HepG2 (cell line): Measurements from ENCODE around the gene SERPINA9. TPM values are rescaled to one million over a fixed set of nuclear protein-coding genes. Genes with fewer than 3 reads are reported as not detected.

Experiments used
- ATRX ChIP-seq: sonication (generic); formaldehyde crosslinking; IDR thresholded peaks from 2 replicates; pipeline ENCODE4 v1.4.0; 2020; ENCODE audit warnings: missing genetic modification reagents, borderline replicate concordance
- BRD4 ChIP-seq: sonication (generic); formaldehyde crosslinking; IDR thresholded peaks from 2 replicates; pipeline ENCODE4 v1.4.0; 2020; ENCODE audit warnings: missing genetic modification reagents
- GATAD2A ChIP-seq: IDR thresholded peaks from 2 replicates; pipeline ENCODE4 v1.6.1; 2016
- JARID2 ChIP-seq: sonication (generic); formaldehyde crosslinking; IDR thresholded peaks from 2 replicates; pipeline ENCODE4 v1.8.1; 2023; ENCODE audit warnings: missing genetic modification reagents, inconsistent platforms; ENCODE audit not compliant: insufficient replicate concordance
- KDM4B ChIP-seq: sonication (generic); formaldehyde crosslinking; IDR thresholded peaks from 2 replicates; pipeline ENCODE4 v1.4.0; 2020; ENCODE audit warnings: missing genetic modification reagents
- NFKBIZ ChIP-seq: IDR thresholded peaks from 2 replicates; pipeline ENCODE4 v1.6.1; 2018; ENCODE audit warnings: missing genetic modification reagents, missing compliant biosample characterization
- NR3C1 ChIP-seq: sonication (generic); formaldehyde crosslinking; IDR thresholded peaks from 2 replicates; pipeline ENCODE4 v1.4.0; 2020; ENCODE audit warnings: missing genetic modification reagents
- ONECUT2 ChIP-seq: sonication (generic); formaldehyde crosslinking; IDR thresholded peaks from 2 replicates; pipeline ENCODE4 v1.4.0; 2020; ENCODE audit warnings: missing genetic modification reagents
- RCOR2 ChIP-seq: IDR thresholded peaks from 2 replicates; pipeline ENCODE4 v1.6.1; 2016; ENCODE audit warnings: missing biosample characterization, missing genetic modification reagents
- SAFB2 ChIP-seq: sonication (generic); formaldehyde crosslinking; IDR thresholded peaks from 2 replicates; pipeline ENCODE4 v1.5.1; 2020; ENCODE audit warnings: missing genetic modification reagents, low read depth, mild to moderate bottlenecking, borderline replicate concordance
- TBX2 ChIP-seq: sonication (generic); formaldehyde crosslinking; IDR thresholded peaks from 2 replicates; pipeline ENCODE4 v1.5.0; 2020; ENCODE audit warnings: missing genetic modification reagents, mild to moderate bottlenecking, borderline replicate concordance
- TCF7 ChIP-seq: sonication (generic); IDR thresholded peaks from 2 replicates; pipeline ENCODE4 v1.6.1; 2016; ENCODE audit warnings: antibody characterized with exemption, low read depth
- ZBTB21 ChIP-seq: sonication (generic); formaldehyde crosslinking; IDR thresholded peaks from 2 replicates; pipeline ENCODE4 v1.4.0; 2020; ENCODE audit warnings: missing genetic modification reagents
- ZFYVE20 ChIP-seq: sonication (generic); formaldehyde crosslinking; IDR thresholded peaks from 2 replicates; pipeline ENCODE4 v1.8.0; 2023; ENCODE audit warnings: low read depth, mild to moderate bottlenecking, moderate library complexity, missing genetic modification reagents, borderline replicate concordance
- ZNF672 ChIP-seq: sonication (generic); formaldehyde crosslinking; IDR thresholded peaks from 2 replicates; pipeline ENCODE4 v1.8.1; 2022; ENCODE audit warnings: missing genetic modification reagents
- polyA plus RNA-seq, 8 experiments: library from polyadenylated mRNA; depleted of rRNA in 3 of 8; stranded (reverse) in 7 of 8; unstranded in 1 of 8; fragments of >200 nt; fragmentation: Illumina TruSeq in 4 of 8; extraction: Trizol in 4 of 8; gene quantifications; 2 replicates each; pipeline versions ENCODE4 v1.2.1 to v1.2.3, GENCODE V29; 2011 to 2016; ENCODE audit warnings: low read depth in 4 of 8, missing spikeins in 1 of 8, mixed read lengths in 1 of 8; ENCODE audit not compliant: insufficient read depth in 1 of 8
- total RNA-seq, 5 experiments: library from RNA; depleted of rRNA; stranded (reverse); fragments of >200 nt; fragmentation: Illumina TruSeq; extraction: Trizol; gene quantifications; 2 replicates each; pipeline ENCODE4 v1.2.3, GENCODE V29; 2016; ENCODE audit warnings: low read depth in 1 of 5
- TF ChIP-seq, protein P1 (sequence below): sonication (generic); formaldehyde crosslinking; IDR thresholded peaks from 2 replicates; pipeline ENCODE4 v1.8.0; 2022; ENCODE audit warnings: missing genetic modification reagents, mild to moderate bottlenecking, borderline replicate concordance
- TF ChIP-seq, protein P2 (sequence below): sonication (generic); formaldehyde crosslinking; IDR thresholded peaks from 2 replicates; pipeline ENCODE4 v1.8.0; 2022; ENCODE audit warnings: mild to moderate bottlenecking, missing genetic modification reagents, borderline replicate concordance
- TF ChIP-seq, protein P3 (sequence below): sonication (generic); formaldehyde crosslinking; IDR thresholded peaks from 2 replicates; pipeline ENCODE4 v1.4.0; 2020; ENCODE audit warnings: missing genetic modification reagents
- TF ChIP-seq, protein P4 (sequence below): IDR thresholded peaks from 2 replicates; pipeline ENCODE4 v1.6.1; 2012; ENCODE audit warnings: inconsistent platforms
- TF ChIP-seq, protein P5 (sequence below): IDR thresholded peaks from 2 replicates; pipeline ENCODE4 v1.6.1; 2016; ENCODE audit warnings: missing biosample characterization, missing genetic modification reagents, low read depth
- TF ChIP-seq, protein P6 (sequence below): sonication (generic); formaldehyde crosslinking; IDR thresholded peaks from 2 replicates; pipeline ENCODE4 v1.4.0; 2020; ENCODE audit warnings: low read depth, mild to moderate bottlenecking, missing genetic modification reagents

SERPINA9 gene
- total and polyA plus RNA-seq, 2 of the 13 experiments (the other 11 are each of a cell fraction or from before 2014, with no cell fraction given) = 0.21 TPM; not detected in 1

DNA sequence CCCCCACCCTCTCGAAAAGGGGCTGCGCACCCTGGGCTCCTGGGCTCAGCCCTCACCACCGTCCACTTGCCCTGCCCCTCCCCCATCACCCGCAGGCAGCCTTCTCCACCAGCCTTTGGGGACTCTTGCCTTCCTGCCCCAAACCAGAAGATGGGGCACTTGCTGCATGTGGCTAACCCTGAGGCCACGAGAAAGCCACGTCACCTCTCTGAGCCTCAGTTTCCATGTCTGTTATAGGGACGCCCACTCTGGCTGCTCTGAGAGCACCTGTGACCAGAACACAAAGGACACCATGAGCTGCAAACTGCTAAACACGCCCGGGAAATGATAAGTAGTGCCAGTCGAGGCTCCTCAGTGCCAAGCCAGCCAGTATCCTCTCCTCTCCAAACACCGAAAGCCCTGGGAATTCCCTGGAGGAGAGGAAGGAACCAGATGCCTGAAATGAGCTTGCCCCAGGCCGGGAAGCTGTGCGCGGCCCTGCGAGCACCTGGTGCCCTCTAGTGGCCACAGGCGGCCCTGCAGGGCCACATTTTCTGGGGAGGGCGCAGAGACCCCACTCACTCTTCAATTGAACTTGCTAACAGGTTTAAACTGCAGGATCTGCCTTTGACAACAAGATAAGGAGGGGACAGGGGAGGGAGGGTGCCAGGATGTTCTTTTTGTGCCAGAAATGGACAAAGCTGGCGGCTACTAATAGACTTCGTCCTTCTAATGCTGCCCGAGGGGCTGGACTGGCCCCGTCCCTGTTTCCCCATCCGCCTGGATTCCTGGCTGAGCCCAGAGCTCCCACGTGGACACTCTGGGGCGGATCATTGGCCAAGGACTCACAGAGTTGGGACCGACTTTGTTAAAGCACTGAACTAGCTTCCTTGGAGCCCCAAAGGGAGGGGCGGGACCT lies 10.2 kb upstream of the SERPINA9 start (continued):
- TF ChIP-seq, protein P1, sequence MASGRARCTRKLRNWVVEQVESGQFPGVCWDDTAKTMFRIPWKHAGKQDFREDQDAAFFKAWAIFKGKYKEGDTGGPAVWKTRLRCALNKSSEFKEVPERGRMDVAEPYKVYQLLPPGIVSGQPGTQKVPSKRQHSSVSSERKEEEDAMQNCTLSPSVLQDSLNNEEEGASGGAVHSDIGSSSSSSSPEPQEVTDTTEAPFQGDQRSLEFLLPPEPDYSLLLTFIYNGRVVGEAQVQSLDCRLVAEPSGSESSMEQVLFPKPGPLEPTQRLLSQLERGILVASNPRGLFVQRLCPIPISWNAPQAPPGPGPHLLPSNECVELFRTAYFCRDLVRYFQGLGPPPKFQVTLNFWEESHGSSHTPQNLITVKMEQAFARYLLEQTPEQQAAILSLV (CRISPR knock-in tag) = no peak
- TF ChIP-seq ZNF672 (CRISPR knock-in tag) (no peak), GATAD2A (CRISPR knock-in tag) (no peak), ZBTB21 (no peak), TCF7 (no peak), SAFB2 (CRISPR knock-in tag) (no peak; the same call in 1 of the 2 replicates), ZFYVE20 (no peak), NFKBIZ (CRISPR knock-in tag) (0 out of 2 replicates have a peak, but pooled peaks have one; percentile 36), KDM4B (CRISPR knock-in tag) (no peak), NR3C1 (CRISPR knock-in tag) (no peak), BRD4 (CRISPR knock-in tag) (no peak), TBX2 (CRISPR knock-in tag) (no peak), RCOR2 (CRISPR knock-in tag) (no peak), ATRX (no peak), ONECUT2 (CRISPR knock-in tag) (no peak), JARID2 (CRISPR knock-in tag) (no peak)
- TF ChIP-seq, protein P2, sequence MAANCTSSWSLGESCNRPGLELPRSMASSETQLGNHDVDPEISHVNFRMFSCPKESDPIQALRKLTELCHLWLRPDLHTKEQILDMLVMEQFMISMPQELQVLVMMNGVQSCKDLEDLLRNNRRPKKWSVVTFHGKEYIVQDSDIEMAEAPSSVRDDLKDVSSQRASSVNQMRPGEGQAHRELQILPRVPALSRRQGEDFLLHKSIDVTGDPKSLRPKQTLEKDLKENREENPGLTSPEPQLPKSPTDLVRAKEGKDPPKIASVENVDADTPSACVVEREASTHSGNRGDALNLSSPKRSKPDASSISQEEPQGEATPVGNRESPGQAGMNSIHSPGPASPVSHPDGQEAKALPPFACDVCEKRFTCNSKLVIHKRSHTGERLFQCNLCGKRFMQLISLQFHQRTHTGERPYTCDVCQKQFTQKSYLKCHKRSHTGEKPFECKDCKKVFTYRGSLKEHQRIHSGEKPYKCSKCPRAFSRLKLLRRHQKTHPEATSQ (CRISPR knock-in tag) = no peak
- TF ChIP-seq, protein P3, sequence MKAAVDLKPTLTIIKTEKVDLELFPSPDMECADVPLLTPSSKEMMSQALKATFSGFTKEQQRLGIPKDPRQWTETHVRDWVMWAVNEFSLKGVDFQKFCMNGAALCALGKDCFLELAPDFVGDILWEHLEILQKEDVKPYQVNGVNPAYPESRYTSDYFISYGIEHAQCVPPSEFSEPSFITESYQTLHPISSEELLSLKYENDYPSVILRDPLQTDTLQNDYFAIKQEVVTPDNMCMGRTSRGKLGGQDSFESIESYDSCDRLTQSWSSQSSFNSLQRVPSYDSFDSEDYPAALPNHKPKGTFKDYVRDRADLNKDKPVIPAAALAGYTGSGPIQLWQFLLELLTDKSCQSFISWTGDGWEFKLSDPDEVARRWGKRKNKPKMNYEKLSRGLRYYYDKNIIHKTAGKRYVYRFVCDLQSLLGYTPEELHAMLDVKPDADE (CRISPR knock-in tag) = no peak
- TF ChIP-seq, protein P4, sequence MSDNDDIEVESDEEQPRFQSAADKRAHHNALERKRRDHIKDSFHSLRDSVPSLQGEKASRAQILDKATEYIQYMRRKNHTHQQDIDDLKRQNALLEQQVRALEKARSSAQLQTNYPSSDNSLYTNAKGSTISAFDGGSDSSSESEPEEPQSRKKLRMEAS = 0 out of 2 replicates have a peak, but pooled peaks have one; percentile 16
- TF ChIP-seq, protein P5, sequence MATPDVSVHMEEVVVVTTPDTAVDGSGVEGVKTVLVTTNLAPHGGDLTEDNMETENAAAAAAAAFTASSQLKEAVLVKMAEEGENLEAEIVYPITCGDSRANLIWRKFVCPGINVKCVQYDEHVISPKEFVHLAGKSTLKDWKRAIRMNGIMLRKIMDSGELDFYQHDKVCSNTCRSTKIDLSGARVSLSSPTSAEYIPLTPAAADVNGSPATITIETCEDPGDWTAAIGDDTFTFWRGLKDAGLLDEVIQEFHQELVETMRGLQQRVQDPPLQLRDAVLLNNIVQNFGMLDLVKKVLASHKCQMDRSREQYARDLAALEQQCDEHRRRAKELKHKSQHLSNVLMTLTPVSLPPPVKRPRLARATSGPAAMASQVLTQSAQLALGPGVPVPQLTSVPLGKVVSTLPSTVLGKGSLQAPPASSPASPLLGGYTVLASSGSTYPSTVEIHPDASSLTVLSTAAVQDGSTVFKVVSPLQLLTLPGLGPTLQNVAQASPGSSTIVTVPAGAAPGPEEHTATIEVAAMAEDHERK = no peak
- TF ChIP-seq, protein P6, sequence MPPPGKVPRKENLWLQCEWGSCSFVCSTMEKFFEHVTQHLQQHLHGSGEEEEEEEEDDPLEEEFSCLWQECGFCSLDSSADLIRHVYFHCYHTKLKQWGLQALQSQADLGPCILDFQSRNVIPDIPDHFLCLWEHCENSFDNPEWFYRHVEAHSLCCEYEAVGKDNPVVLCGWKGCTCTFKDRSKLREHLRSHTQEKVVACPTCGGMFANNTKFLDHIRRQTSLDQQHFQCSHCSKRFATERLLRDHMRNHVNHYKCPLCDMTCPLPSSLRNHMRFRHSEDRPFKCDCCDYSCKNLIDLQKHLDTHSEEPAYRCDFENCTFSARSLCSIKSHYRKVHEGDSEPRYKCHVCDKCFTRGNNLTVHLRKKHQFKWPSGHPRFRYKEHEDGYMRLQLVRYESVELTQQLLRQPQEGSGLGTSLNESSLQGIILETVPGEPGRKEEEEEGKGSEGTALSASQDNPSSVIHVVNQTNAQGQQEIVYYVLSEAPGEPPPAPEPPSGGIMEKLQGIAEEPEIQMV (CRISPR knock-in tag) = no peak
